ENCODE results near the gene HSFX1.

- TF ChIP-seq POLR2AphosphoS5 (IDR thresholded peaks at IDR 0.05; ENCODE audit: low read depth, low read length) (no peak), CTCF (IDR thresholded peaks at IDR 0.05; ENCODE audit: control extremely low read depth in 1 of 3, insufficient read depth in 1 of 3, low read depth in 1 of 3, low read length in 3 of 3) (no peak), KDM1A (IDR thresholded peaks at IDR 0.05; ENCODE audit: borderline replicate concordance, low read length) (no peak), USF2 (IDR thresholded peaks at IDR 0.05; ENCODE audit: low read length) (no peak), EP300 (IDR thresholded peaks at IDR 0.05; ENCODE audit: borderline replicate concordance in 1 of 2, low read depth in 2 of 2, low read length in 2 of 2) (no peak), JUN (IDR thresholded peaks at IDR 0.05; ENCODE audit: low read depth, low read length) (no peak), POLR2A (IDR thresholded peaks at IDR 0.05; ENCODE audit: control extremely low read depth in 1 of 2, low read depth in 2 of 2, low read length in 2 of 2) (no peak), MAX (IDR thresholded peaks at IDR 0.05) (no peak), BRCA1 (IDR thresholded peaks at IDR 0.05; ENCODE audit: low read depth, low read length) (no peak), RFX5 (IDR thresholded peaks at IDR 0.05; ENCODE audit: borderline replicate concordance, low read depth, low read length) (no peak), EZH2 (IDR thresholded peaks at IDR 0.05; ENCODE audit: low read depth, low read length, severe bottlenecking) (no peak), BCL11A (IDR thresholded peaks at IDR 0.05; ENCODE audit: low read depth in 2 of 2, low read length in 2 of 2) (no peak), SRF (IDR thresholded peaks at IDR 0.05; ENCODE audit: low read depth, low read length) (no peak)
These were observed 34.0 kb downstream of the HSFX1 start for GRCh38 chrX:149807747-149808458.
